Urothelium cell line (cell line): Measurements from ENCODE around the gene VPS54.
"Not testable (repeated sequence)": the region's sequence is repeated elsewhere in the genome, so short reads cannot be mapped to it uniquely, and the experiment has no call there.

ENCODE experiments used
- DNase-seq: peaks from one replicate; pipeline ENCODE4 v3.0.0; 2011; ENCODE audit warnings: low spot score, mixed read lengths
- FAIRE-seq: peaks from 2 replicates; lab custom pipeline; 2011; peaks lifted over from hg19 to GRCh38; lab: Jason Lieb, UNC

VPS54 gene

GRCh38 chr2:64023485-64024258 is 4.4 kb upstream of the VPS54 start:
- no peak for FAIRE-seq
- no peak for DNase-seq

- FAIRE-seq (no peak), DNase-seq (no peak)
Measured at GRCh38 chr2:64021578-64021977, 2.4 kb upstream of the VPS54 start.

GRCh38 chr2:64019975-64020528 is 824 bp upstream of the VPS54 start:
- FAIRE-seq (no peak), DNase-seq (no peak)

GRCh38 chr2:64018701-64019082 is 536 bp downstream of the VPS54 start:
- no peak for FAIRE-seq

GRCh38 chr2:64017811-64018700 is 1.2 kb downstream of the VPS54 start:
- FAIRE-seq (no peak), DNase-seq (no peak)

More at GRCh38 chr2:64018701-64019082, 536 bp downstream of the VPS54 start:
- peak; percentile 61 for DNase-seq

- DNase-seq, result no peak
- FAIRE-seq, result no peak
Measured at GRCh38 chr2:64015898-64016297, 3.3 kb downstream of the VPS54 start.

- DNase-seq (no peak), FAIRE-seq (no peak)
Measured at GRCh38 chr2:64015391-64015790, 3.8 kb downstream of the VPS54 start.

- FAIRE-seq, result no peak
- DNase-seq, result no peak
Measured at GRCh38 chr2:64014628-64015027, 4.6 kb downstream of the VPS54 start.

GRCh38 chr2:64013053-64013452 is 6.2 kb downstream of the VPS54 start:
- DNase-seq (no peak), FAIRE-seq (no peak)

GRCh38 chr2:64012115-64012514 is 7.1 kb downstream of the VPS54 start:
- no peak for DNase-seq
- FAIRE-seq, result no peak

GRCh38 chr2:64008434-64009009 is 10.7 kb downstream of the VPS54 start:
- FAIRE-seq, result no peak
- DNase-seq, result no peak

GRCh38 chr2:64007924-64008323 is 11.3 kb downstream of the VPS54 start:
- DNase-seq (no peak), FAIRE-seq (no peak)

- DNase-seq (no peak), FAIRE-seq (no peak)
Measured at GRCh38 chr2:64005707-64006356, 13.4 kb downstream of the VPS54 start.

- FAIRE-seq, result no peak
- no peak for DNase-seq
Measured at GRCh38 chr2:64003239-64003638, 16.0 kb downstream of the VPS54 start.

GRCh38 chr2:64001382-64002101 is 17.7 kb downstream of the VPS54 start:
- no peak for FAIRE-seq

GRCh38 chr2:64000630-64001381 is 18.4 kb downstream of the VPS54 start:
- no peak for DNase-seq
- no peak for FAIRE-seq

More at GRCh38 chr2:64001382-64002101, 17.7 kb downstream of the VPS54 start:
- DNase-seq, result no peak

- no peak for FAIRE-seq
- no peak for DNase-seq
Measured at GRCh38 chr2:63999049-63999448, 20.2 kb downstream of the VPS54 start.

GRCh38 chr2:63996582-63997198 is 22.5 kb downstream of the VPS54 start:
- not testable (repeated sequence) for FAIRE-seq, DNase-seq
